Dedifferentiated amniotic fluid mesenchymal stem cell (primary cell): ENCODE data around the gene ACTG1.

Experiments
- DNase-seq: peaks from one replicate; pipeline ENCODE4 v3.0.0-alpha.2; 2016; ENCODE audit errors: extremely low spot score

The ACTG1 gene

DNA sequence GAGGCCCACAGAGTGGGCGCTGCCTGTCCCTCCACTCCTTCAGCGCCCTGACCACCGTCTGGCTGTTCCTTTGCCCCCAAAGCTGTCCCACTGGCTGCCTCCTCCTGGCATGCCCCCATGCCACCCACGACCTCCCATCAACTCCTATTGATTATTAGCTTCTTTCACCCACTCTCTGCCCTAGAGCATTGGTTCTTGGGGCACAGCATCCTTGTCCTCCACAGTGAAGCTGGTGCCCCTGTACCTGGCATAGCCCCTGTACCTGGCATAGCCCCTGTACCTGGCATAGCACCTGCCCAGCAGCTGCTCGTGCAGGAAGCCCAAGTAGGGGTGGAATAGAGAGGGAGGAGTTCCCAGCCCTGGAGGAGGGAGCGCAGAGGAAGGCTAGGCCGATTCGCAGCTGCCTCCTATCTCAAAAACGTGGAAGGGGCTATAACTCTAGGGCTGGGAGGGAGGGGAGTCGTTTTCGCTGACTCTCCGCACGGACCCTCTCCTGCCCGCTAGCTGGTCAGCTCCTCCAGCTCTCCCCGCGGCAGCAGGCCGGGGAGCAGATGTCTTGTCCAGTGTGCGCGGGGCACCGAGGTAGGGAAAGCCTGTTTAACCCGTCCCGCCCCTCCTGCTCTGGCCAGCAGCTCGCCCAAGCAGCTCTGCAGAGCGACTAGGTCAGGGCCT lies 5.7 kb upstream of the ACTG1 start:
- no peak for DNase-seq

DNA sequence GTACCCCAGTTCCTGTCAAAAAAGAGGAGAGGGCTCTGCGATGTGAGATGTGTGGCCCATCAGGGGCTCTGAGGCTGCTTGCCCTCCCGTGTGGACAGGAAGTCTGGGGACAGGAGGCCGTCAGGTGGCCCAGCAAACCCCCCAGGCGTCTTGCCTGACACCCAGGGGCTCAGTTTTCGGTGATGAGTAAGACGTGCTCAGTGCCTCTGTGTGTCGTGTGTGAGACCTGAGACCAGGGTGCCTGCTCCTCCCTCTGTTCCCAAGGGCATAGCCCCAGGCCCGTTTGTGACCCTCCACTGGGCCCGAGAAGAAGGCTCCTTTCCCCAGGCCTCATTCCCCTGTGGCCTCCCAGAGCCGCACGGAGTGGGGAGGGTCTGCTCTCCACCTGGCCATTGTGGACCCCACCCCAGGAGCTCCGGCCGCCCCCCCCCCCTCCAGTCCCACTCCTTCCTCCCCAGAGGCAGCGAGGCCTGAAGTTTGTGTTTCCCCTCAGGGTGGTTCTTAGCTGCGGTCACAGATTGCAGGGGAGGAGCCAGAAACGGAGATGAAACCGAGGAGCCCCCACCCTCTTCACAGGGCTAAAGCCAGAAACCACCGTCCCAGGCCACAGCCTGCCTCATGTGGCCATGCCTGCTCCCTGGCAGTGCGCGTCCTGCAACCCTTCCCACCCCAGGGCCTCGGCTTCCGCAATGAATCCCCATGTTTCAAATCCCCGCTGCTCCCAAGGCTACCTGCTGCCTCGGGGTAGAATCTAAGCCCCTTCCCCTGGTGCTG lies 4.9 kb upstream of the ACTG1 start:
- no peak for DNase-seq

DNA sequence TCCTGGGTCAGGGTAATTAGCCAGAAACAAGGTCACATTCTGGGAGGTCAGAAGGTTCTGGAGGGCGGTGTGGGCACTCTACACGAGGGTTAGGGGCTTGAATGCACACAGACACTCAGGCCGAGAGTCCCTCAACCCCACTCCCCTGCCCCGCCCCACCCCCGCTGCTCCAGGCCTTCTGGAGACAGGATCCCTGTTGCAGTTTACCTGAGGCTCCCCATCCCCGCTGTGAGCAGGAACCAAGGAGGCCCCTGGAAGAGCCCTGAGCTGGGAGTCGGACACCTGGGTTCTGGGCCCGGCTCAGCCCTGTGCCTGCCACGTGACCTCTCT lies 4.4 kb upstream of the ACTG1 start:
- DNase-seq, result no peak

DNA sequence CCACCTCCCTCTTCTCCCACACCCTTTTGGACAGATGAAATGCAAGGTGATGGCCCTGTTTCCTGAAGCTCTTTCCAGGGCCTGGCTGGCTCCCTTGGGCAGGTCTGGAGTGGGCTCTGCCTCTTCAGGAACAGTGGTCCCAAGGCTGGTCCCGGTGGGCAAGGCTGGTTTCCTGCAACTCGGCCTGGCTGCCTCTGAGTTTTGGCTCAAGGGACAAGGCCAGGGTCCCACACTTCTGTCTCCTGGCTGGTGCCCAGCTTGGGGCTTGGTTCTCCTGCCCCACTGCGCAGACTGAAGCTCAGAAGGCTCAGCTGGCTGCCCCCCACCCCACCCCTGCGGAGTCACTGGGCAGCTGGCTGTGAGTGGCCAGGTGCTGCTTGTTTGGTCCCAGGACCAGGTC lies 3.8 kb upstream of the ACTG1 start:
- DNase-seq, result no peak

DNA sequence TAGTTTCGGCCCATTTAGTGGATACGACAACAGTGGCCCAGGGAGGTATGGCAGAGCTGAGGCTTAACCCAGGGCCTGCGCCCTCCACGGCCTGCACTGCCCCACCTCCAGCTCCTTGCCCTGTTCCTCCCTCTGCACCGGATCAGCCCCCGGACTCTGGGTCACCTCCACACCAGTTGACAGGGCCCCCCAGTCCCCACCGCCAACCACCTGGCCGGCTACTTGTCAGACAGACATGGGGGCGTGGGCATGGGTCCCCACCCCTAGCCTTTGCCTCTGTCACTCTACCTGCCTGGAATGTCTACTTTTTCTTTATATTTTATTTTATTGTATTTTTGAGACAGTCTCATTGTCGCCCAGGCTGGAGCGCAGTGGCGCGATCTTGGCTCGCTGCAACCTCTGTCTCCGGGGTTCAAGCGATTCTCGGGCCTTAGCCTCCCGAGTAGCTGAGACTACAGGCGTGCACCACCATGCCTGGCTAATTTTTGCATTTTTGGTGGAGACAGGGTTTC lies 3.0 kb upstream of the ACTG1 start:
- no peak for DNase-seq

DNA sequence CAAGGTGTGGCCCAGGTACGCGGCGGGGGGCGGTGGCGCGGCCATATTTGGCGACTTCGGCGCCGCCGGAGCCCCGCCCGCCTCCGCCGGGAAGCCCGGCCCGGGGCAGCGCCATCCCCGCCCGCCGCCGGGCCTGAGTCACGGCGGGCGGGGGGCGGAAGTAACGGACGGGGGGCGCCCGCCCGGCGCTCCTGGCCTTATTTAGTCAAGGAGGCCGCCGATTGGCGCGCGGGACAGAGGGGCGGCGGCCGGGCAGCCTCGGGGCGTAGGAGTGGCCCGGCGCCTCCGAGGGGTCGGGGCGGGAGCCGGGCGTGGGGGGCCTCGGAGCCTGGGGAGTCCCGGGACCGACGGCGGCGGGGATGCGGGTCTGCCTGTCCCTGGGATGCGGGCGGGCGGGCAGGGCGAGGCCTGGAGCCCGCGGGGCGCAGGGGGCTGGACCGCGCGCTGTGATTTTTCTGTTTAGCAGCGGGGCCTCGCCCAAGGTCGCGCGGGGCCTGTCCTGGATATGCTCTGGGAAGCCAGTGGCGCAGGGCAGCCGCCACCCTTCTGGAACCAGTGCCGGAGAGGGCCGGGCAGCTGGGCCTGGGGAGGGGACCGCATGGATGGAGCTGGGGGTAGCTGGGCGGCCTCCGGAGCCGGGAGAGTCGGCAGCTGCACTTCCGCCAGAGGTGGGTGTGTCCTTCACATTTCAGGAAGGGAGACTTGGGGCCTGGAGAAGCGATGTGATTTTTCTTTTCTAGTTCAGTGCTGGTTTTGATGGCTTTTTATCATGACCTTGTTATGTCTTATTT lies 2.3 kb upstream of the ACTG1 start:
- DNase-seq, result peak; percentile 49

DNA sequence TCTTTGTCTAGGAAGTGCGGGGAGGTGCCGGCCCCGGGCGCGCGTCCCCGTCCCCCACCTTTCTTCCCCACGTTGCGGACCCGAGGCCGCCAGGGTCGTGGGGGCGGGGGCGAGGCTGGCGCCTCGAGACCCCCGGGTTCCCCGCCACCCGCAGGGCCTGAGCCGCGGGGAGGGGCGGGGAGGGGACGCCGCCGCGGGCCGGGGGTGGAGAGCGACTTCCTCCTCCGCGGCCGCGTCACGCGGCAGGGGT lies 1.8 kb upstream of the ACTG1 start:
- no peak for DNase-seq

DNA sequence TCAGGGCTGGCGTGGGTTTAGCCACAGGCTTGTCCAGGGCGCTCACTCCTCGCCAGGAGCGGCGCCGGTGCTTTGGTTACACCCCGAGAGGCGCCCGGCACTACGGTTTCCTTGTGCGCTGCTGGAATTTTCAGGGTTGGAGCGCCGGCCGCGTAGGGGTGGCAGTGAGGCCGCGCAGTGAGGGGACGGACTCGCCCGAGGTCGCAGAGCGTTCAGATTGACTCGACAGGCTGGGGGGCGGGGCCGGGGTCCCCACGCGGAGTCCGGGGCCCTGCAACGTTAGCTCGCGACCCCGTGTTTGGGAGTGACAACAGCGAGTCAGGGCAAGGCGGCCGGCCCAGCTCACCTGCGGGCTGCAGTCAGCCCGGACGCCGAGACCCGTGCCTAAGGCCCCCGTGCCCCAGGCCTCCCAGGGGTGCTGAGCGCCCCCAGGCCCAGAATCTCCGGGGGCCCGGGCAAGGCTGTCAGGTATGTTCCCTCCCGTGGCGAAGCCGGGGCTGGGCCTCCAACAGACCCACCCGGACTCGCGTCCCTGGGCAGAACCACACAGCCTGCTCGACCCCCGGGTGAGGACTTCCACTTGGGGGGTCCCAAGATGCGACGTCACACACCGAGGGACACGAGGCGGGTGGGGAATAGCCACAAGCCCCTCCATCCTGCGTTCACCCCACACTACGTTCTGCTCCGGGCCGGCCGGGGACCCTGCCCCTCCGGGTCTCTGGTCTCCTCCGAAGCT lies 1.3 kb upstream of the ACTG1 start:
- DNase-seq, result peak; percentile 50

DNA sequence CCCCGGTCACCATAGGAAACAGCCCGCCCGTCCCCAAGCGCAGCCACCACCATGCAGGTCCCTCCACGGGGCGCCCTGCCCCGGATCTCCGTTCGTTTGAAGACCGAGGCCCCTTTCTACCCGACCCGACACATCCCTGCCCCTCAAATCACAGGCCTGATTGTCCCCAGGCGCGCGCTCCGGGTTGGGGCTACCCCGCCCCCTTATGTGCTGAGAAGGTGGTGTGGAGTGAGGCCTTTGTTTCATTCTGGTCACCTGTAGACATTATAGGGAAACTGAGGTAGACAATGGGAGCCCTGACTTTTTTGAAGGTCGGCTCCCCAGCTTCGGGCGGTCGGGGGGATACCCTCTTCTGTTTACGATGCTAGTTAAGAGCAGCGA lies 763 bp upstream of the ACTG1 start:
- DNase-seq, result no peak

DNA sequence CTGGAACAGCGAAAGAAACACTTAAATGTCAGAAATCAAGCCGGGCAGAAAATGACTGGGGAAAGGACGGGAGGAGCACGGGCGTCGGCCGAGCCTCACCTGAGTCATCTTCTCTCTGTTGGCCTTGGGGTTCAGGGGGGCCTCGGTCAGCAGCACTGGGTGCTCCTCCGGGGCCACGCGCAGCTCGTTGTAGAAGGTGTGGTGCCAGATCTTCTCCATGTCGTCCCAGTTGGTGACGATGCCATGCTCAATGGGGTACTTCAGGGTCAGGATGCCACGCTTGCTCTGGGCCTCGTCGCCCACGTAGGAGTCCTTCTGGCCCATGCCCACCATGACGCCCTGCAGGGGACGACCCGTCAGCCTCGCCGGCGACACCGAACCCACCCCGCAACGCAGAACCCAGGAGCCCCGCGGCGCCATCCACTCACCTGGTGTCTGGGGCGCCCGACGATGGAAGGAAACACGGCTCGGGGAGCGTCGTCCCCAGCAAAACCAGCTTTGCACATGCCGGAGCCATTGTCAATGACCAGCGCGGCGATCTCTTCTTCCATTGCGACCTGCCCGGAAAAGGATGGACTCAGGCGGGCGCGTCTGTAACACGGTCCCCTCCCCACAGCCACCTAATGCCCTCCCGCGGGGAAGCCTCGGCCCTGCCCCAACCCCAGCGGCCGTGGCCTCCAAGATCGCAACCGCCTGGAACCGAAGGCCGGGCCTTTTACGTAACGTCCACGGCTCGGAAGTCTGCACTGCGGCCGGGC lies 616 bp downstream of the ACTG1 start:
- DNase-seq, result no peak

DNA sequence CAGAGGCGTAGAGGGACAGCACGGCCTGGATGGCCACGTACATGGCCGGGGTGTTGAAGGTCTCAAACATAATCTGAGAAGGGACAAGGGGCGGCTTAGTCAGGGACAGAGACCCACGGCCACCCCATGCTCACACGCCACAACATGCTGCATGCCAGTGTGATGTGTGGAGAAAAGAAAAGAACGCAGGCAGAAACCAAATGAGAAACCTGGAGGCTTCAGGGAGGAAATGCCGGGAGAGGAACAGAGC lies 1.1 kb downstream of the ACTG1 start:
- DNase-seq, result no peak

DNA sequence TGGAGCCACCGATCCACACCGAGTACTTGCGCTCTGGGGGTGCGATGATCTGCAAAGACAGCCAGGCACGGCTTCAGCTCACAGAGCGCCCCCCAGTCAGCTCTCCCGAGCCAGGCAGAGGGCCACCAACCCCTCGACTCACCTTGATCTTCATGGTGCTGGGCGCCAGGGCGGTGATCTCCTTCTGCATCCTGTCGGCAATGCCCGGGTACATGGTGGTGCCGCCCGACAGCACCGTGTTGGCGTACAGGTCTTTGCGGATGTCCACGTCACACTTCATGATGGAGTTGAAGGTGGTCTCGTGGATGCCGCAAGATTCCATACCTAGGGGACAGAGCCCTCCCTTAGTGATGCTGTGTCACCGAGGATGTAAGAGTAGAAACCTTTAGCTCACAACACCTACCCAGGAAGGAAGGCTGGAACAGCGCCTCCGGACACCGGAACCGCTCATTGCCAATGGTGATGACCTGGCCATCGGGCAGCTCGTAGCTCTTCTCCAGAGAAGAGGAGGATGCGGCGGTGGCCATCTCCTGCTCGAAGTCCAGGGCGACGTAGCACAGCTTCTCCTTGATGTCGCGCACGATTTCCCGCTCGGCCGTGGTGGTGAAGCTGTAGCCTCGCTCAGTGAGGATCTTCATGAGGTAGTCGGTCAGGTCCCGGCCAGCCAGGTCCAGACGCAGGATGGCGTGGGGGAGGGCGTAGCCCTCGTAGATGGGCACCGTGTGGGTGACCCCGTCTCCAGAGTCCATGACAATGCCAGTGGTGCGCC lies 1.6 kb downstream of the ACTG1 start:
- DNase-seq, result no peak

DNA sequence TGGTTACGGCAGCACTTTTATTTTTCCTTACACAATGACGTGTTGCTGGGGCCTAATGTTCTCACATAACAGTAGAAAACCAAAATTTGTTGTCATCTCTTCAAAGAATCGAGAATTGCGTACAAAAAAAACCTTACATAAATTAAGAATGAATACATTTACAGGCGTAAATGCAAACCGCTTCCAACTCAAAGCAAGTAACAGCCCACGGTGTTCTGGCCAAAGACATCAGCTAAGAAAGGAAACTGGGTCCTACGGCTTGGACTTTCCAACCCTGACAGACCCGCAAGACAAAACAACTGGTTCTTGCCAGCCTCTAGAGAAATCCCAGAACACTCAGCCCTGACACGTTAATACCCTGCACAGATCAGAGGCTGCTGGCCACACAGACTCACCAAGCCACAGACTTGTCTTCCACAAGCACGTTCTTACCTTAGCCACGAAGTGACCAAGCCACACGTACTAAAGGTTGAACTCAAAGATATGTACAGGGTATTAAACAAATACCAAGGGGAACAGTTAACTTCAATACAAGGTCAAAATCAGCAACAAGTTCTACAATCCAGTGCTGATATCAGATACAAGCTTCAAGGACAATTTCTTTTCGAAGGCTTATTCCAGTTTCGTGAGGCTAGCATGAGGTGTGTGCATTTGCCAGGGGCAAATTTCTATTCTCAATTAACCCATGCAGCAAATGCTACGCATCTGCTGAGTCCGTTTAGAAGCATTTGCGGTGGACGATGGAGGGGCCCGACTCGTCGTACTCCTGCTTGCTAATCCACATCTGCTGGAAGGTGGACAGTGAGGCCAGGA lies 2.4 kb downstream of the ACTG1 start:
- no peak for DNase-seq

DNA sequence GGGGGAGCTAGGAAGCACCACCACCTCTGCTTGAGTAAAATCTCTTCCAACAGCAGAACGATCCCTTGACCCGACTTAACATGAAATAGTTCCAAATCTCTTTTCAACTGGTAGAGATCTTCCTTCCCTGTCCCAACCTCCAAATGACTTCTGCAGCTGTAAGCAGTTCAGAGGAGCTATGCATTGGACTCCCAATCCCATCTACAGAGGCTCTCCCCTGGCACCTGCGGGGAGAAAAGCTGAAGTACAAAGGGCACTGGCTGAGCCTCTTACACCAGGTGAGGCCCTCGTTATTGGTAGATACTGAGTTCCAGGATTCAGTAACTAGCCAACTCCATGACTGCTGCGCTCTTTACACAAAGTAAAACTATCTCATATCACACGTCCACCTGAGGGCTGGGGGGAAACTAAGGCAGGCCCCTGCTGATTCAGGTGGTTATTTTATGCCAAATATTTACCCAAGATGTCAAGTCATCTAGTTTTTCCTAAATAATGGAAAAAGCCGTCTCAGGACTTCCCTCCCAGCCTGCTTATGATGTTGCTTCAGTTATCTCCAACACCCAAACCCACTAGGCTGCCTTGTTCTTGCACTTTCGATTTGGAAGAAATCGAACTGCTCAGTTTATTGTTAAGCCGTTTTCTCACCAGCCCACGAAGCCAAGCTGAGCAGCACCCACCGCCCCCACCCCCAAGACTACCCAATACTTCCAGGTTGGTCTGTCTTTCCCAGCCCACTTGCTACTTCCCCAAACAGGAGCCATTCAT lies 3.2 kb downstream of the ACTG1 start:
- DNase-seq, result no peak

DNA sequence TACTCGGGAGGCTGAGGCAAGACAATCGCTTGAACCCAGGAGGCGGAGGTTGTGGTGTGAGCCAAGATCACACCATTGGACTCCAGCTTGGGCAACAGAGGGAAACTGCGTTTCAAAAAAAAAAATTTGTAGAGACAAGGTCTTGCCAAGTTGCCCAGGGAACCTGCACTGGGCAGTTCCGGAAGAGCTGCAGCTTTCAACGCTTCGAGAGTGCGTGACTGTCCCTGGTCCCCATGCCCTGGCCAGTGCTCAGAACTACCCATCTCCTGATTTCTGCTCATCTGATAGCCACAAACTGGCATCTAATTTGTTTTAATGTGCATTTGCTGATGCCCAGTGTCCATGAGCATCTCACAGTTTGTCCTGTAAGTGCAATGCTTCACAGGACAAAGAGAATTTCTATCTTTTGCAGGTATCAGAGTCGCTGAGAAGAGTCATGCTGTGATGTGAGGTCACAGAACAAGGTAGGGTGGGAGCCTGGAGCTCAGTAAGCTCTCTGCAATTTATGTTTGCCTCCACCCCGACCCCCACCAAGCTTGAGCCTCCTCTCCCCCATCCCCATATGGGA lies 3.9 kb downstream of the ACTG1 start:
- DNase-seq, result no peak

DNA sequence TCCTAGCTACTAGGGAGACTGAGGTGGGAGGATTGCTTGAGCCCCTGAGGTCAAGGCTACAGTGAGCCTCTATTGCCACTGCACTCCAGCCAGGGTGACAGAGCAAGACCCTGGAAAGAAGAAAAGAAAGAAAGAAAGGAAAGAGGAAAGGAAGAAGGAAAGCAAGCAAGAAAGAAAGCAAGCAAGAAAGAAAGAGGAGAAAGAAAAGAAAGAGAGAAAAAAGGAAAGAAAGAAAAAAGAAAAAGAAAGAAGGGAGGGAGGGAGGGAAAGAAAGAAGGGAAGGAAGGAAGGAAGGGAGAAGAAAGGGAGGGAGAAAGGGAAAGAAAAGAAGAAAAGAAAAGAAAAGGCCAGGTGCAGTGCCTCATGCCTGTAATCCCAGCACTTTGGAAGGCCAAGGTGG lies 9.0 kb downstream of the ACTG1 start:
- no peak for DNase-seq

DNA sequence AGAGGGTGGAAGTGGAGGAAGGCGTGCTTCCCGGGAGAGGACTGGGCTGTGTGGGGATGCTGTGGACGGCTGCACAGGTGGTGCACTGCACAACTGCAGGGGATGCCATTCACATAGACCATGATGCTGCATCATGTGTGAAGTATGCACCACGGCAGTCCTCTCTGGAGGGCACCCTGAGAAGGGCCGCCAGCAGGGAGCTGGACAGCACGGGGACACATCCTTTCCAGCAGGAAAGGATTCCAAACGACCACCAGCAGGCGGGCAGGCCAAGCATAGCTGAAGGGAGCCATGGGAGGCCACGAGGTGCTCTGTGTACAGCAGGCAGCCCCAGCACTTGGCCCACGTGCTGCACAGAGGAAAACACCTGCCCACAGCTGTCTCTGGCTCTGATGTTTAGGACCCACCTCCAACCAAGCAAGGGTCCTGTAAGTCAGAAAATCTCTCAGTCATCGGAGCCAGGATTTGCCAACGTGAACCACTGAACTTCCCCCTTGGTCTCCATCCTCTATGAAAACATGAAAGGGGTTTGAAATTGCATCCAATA lies 10.1 kb downstream of the ACTG1 start:
- no peak for DNase-seq

DNA sequence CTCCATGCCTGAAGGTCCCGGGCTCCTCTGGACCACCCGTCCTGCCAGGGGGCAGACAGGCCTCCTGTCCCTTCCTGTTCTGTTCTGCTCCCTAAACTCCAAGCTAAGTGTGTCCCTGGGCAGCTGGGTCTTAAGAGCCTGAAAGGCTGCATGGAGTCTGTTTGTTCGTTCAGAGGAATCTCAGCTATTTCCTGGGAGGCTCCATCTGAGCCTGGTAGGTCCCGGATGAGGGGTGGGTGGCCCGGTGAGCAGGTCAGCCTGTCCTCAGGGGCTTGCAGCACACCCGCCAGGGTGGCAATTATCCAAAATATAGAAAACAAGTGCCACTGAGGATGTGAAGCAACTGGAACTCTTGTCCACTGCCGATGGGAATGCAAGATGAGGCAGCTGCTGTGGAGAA lies 12.6 kb downstream of the ACTG1 start:
- DNase-seq, result no peak

DNA sequence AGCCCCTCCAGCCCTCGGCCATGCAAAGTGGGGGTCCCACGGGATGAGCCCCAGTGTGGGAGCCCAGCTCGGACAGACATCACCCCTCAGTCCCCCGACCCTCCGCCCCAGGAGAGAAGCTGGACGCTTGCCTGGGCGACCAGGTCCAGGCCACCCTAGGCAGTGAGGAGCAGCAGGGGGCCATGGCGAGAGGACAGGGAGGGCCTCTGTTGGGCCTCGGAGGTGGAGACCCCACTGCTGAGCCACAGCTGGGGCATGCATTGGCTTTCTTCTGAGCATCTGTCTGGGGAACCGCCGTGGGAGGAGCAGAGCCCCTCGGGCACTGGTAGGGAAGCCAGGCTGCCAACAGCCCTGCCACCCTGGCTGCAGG lies 13.0 kb downstream of the ACTG1 start:
- DNase-seq, result no peak
